ENCODE data around the gene SLC34A1. TPM values are rescaled to one million over a fixed set of nuclear protein-coding genes. Genes with fewer than 3 reads are reported as not detected.

SLC34A1 gene
- total and polyA plus RNA-seq, 2 of the 13 experiments (the other 11 are each of a cell fraction or from before 2014, with no cell fraction given): 0.03 to 0.20 TPM

- no peak for TF ChIP-seq FOXO1 (CRISPR knock-in tag; IDR thresholded peaks at IDR 0.05)
- no peak for TF ChIP-seq ZNF850 (CRISPR knock-in tag; conservative IDR thresholded peaks at IDR 0.05)
- TF ChIP-seq DMTF1 (CRISPR knock-in tag; IDR thresholded peaks at IDR 0.05): no peak
- TF ChIP-seq SATB2 (CRISPR knock-in tag; IDR thresholded peaks at IDR 0.05): no peak
- TF ChIP-seq ZNF749 (CRISPR knock-in tag; IDR thresholded peaks at IDR 0.05; ENCODE audit: borderline replicate concordance): no peak
- TF ChIP-seq ZNF841 (CRISPR knock-in tag; IDR thresholded peaks at IDR 0.05; ENCODE audit: borderline replicate concordance): no peak
- no peak for TF ChIP-seq CENPX (CRISPR knock-in tag; IDR thresholded peaks at IDR 0.05)
- no peak for TF ChIP-seq ARID2 (CRISPR knock-in tag; IDR thresholded peaks at IDR 0.05; ENCODE audit: borderline replicate concordance)
- TF ChIP-seq SP1 (IDR thresholded peaks at IDR 0.05): no peak
- peak; percentile 59 for TF ChIP-seq SP1 (CRISPR knock-in tag; IDR thresholded peaks at IDR 0.05)
- TF ChIP-seq SIX1 (CRISPR knock-in tag; IDR thresholded peaks at IDR 0.05; ENCODE audit: borderline replicate concordance): peak; percentile 53
- TF ChIP-seq SKIL (CRISPR knock-in tag; IDR thresholded peaks at IDR 0.05; ENCODE audit: borderline replicate concordance): no peak
- no peak for TF ChIP-seq ZBTB46 (CRISPR knock-in tag; IDR thresholded peaks at IDR 0.05; ENCODE audit: borderline replicate concordance)
- TF ChIP-seq ARID5B (CRISPR knock-in tag; IDR thresholded peaks at IDR 0.05): peak; percentile 42; the same call in 1 of the 2 replicates
- peak; percentile 83 for TF ChIP-seq ARNT2 (CRISPR knock-in tag; IDR thresholded peaks at IDR 0.05; ENCODE audit: low read depth)
These were observed 32.6 kb upstream of the SLC34A1 start, which contains the start of gene LMAN2 (continued) for GRCh38 chr5:177351392-177352329.
